GM19468 (cell line): Measurements from ENCODE around the gene ARL5C.

Experiments
- ATAC-seq: cut with Tn5 transposase; IDR thresholded peaks from one replicate; pipeline ENCODE4 v1.9.1; 2021; ENCODE audit warnings: mild to moderate bottlenecking, moderate library complexity, moderate number of reproducible peaks; ENCODE audit not compliant: unreplicated experiment; ENCODE audit errors: extremely low read depth

Gene ARL5C

DNA sequence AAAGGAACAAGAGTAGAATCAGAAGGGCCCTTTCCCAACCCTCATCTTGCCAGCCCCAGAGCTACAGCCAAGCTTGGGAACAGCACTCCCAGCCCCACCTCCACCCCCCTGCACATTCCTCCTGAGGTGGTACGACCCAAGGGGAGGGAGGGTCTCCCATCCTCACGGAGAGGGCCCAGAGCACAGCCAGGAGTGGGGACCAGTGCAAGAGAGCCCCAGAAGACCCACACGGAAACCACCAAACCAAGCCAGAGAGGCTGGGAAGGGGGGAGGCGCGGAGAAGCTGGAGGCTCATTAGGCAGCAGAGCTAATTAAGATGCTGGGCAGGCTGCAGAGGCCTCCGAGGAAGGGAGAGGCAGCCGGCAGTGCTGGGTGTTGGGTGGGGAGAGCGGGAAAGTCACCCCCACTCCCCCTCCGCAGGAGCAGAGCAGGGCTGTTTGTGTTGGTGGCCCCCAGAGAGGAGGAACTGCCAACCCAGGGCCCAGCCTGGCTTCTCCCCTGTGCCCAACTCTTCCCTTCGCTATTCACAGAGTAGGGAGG is 29.1 kb upstream of the ARL5C start:
- no peak for ATAC-seq

DNA sequence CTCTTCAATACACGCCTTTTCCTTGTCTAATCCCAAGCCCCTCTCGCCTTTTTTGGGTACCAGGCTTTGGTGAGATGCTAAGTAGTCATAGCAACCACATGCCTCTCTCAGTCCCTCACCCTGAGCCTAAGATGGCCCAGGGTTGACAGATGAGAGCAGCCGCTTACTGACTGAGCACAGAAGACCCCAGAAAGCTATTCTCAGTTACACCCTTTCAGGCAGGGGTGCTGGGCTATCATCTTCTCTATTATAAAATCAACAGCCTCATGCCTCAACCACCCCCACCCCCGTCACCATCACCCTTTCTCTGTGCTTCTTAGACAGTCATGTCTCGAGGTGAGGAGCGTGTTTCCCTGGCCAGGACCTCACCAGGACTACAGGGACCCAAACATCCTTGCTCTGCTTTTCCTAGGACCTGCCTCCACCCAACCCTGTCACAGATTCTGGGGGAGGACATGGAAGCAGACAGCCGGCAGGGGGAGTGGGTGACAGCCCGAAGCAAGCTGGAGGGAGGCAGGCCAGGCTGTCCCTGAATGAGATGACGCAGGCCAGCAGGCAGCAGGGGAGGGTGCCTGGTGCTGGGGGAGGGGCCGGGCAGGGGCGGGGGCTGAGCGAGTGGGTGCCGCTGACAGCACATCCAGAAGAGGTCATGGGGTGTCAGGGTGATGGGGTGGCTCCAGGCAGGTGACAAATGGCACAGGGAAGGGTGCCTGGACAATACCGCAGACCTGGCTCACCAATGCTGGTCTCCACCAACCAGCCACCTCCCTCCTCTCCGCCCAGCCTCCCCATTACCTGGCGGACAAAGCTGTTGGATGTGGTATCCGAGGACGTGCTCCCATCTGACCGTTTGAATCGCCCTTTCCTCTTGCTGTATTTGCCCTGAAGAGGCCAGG is 28.4 kb upstream of the ARL5C start:
- ATAC-seq: no peak

DNA sequence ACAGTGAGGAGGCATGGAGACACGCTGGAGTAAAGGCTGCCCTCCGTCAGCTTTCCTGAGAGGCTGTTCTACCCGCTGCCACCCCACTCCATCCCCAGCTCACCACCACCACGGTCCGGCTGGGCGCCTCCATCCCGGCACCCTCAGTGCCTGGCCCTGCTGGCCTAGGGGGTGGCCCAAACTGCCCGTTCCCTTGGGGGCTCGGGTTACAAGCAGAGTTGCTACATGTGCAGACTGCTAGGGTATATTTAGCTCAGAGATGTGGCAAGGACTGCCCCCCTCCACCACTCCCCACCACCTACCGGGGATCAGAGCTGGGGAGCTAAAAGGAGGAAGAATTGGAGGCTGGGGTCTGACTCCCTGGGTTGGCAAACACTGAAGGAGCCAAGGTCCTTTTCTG is 27.4 kb upstream of the ARL5C start:
- no peak for ATAC-seq

DNA sequence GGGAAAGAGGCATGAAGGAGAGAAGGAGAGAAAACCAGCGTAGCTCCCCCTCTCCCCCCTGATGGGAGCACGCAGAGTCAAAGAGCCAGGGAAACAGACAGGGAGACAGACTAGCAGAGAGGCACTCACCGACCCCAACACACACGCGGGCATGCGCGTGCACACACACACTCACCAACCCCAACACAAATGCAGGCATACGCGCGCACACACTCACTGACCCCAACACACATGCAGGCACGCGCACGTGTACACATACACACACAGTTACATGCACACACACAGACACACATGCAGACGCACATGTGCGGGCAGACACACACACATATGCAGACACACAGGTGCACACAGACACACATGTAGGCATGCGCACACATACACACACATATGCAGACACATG is 26.9 kb upstream of the ARL5C start:
- no peak for ATAC-seq

DNA sequence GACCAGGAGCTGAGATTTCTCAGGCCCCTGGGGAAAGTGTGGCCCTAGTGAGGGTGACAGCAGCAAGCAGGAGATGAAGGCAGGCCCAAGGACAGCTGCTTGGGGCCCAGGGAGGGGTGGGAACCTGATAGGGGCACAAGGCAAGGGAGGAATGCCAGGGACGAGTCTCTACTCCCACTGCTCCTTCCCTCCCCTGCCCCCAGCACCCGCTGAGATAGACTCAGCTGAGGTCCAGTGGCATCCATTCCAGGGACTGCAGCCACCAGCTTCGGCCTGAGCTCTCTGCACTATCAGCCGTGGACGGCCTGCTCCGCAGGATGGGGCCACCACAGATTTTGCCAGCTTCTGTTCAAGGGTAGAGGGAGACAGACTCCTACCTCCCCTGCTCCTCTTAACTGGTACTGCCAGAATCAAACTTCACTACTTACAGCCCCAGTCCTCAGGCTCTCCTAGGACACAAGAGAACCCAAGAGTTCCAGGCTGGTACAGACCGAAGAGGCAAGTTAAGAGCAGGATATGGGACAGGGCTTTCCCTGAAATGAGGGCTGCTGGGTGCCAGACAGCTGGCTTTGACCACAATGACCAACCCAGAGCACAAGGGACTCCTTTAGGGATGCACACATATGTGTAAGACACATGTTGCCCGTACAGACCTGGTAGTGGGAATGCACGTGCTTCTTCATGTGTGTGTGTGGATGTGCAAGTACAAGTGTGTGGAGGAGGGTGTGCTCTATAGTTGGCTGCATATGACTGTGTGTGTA is 26.0 kb upstream of the ARL5C start:
- no peak for ATAC-seq

DNA sequence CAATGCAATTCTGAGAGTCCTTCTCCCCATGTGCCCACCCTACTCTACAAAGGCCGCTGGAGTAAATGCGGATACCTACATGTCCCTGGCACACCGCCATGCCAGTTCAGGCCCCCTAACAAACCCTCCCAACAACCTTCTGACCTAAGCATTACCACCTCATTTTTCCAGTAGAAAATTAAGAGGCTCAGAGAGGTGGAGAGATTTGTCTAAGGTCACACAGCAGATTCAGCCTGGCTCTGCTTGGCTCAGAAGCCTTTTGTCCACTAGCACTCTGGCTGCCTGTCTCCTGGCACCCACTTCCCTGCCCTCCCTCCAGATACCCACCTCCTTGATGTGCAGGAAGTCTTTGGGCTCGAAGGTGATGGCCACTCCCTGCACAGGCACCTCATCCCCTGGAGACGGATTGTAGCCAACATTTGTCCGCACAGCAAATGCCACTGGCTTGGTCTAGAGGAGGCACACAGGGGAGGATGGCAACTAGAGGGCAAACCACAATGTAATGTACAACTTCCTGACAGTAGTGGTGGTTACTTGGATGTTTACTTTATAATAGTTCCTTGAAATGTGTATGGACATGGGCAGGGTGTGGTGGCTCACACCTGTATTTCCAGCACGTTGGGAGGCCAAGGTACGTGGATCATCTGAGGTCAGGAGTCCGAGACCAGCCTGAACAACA is 21.3 kb upstream of the ARL5C start:
- no peak for ATAC-seq

DNA sequence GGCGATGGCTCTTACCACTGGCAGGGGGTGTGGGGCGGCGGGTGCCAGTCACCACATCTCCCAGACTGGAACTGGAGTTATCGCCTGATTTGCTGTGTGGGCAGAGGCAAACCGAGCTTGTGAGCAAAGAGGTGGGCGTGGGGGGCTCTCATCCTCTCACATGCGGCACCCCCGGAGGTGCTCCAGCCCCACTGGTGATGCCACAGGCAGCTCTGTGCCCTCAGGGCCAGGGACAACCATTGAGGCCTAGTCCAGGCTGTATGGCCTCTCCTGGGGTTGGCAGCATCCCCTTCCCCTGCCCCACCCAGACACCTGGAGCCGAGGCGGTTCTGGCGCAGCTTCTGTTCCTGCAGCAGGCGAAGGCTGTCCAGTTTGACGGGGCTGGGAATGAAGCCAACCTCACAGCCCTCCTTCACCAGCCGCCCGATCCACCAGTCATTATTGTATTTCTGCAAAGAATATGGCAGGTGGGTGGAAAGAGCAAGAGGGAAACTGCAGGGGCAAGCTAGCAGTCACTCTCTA is 20.6 kb upstream of the ARL5C start:
- ATAC-seq: no peak

DNA sequence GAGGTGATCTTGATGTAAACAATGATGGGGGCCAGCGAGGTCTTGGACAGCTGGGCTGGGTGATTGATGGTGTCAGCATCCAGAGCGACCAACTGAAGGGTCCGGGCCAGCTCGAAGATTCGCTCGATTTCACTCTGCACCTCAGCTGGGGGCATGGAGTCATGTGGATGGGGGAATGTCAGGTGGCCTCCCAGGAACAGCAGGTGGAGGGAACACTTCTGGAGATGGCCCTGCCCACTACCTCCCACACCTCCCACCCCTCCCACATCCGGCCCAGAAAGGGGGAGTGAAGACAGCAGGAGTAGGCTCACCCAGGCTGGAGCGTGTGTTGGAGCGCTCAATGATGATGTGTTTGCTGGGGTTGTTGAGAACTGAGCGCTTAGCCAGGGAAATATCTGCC is 17.8 kb upstream of the ARL5C start:
- ATAC-seq: no peak

DNA sequence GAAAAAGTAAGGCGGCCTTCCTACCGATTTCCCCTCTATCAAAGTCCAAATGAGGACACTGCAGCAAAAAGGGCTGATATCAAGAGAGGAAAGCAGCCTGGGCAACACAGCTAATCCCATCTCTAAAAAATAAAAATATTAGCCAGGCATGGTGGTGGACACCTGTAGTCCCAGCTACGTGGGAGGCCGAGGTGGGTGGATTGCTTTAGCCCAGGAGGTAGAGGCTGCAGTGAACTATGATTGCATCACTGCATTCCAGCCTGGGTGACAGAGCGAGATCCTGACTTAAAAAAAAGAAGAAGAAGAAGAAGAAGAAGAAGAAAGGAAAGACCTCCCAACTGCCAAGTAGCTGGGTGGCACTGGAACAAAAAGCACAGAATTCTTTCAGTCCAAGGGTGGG is 17.1 kb upstream of the ARL5C start:
- ATAC-seq: no peak

DNA sequence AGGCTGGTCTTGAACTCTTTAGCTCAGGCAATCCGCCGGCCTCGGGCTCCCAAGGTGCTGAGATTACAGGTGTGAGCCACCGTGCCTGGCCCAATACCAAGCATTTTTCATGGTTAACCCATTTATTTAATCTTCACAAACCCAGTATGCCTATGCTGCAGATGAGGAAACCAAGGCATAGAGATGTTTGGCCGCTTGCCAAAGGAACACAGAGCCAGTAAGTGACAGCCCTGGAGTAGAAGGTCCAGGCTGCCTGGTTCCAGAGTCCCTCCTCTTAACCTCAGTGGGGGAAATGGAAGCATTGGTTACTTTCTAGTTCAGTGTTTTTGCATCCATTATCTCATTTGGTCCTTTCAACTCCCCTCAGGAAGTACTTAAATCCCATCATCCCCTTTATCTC is 15.3 kb upstream of the ARL5C start:
- no peak for ATAC-seq

DNA sequence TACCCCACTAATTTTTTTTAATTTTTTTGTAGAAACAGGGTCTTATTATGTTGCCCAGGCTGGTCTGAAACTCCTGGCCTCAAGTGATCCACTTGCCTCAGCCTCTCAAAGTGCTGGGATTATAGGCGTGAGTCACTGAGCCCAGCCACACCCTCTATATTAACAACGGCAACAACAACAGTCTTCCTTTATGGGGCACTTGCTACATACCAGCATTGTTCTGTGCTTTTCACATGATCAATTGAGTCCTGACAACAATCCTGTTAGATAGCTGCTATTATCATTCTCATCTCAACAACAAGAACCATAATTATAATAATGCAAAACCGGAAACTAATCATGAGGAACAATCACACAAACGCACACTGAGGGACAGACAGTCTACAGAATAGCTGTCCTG is 12.6 kb upstream of the ARL5C start:
- no peak for ATAC-seq

DNA sequence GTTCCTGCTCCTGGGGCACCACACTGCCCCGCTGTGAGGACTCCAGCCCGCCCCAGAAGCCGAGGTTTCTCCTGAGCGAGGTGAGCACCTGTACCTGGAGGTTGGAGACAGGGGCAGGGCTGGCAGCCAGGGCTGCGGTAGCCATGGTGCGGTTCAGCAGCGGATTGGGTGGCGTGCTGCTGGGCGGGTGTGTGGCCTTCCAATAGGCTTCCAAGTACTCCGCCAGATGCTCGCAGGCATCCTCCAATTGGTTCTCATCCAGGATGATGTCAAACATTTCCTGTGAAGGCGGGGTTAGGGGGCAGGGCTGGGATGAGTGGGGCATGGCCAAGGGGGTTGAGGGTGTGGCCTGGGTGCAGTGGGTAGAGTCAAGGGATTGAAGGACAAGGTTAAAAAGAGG is 11.3 kb upstream of the ARL5C start:
- ATAC-seq: no peak

DNA sequence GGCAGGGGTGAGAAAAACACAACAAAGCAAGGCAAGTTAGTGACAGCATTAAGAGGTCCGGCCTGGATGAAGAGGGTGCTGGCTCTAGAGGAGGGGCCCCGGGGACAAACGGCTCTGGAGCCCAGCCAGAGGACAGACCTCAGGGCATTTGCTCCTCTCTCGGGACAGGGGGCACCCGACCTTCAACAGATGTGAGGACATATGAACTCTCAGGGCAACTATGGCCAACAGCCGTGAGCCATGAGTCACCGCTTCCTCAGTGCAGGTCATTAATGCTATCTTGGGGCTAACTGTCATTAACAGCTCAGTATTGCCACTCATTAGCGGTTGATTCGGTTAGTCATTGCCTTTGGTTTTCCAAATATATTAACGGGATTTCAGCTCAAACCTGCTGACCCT is 9.7 kb upstream of the ARL5C start:
- ATAC-seq: no peak

DNA sequence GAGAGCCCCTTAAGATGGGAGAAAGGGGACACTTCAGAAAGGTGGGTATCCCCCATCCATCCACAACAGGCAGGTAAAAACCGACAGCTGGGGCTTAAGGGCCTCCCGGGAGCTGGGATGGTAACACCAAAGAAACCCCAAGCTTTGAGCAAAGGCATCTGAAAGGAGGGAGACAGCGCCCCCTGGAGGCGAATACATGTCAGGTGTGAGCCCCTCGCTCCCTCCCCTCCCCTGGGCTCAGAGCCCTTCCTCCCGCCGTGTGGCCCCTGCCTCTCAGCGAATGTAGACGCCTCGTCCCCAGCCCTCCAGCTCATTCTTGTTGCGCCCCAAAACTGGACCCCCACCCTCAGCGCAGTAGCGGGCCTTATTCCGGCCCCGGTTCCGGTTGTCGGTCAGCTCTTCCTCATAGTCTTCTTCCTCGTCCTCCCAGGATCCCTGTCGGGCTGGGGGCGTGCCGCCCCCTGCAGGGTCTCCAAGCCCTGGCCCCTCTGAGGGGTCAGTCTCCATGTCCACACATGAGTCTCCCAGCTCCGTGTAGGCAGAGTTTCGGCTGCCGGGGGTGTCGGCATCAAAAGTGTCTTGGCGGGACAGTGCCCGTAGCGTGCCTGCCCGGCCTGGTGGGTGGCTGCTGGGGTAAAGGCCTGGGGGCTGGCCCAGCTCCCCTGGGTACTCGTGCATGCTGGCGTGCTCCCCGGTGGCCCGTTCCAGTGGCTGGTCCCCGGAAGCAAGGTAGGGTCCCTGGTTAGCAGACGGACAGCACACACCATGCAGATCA is 9.1 kb upstream of the ARL5C start:
- no peak for ATAC-seq

DNA sequence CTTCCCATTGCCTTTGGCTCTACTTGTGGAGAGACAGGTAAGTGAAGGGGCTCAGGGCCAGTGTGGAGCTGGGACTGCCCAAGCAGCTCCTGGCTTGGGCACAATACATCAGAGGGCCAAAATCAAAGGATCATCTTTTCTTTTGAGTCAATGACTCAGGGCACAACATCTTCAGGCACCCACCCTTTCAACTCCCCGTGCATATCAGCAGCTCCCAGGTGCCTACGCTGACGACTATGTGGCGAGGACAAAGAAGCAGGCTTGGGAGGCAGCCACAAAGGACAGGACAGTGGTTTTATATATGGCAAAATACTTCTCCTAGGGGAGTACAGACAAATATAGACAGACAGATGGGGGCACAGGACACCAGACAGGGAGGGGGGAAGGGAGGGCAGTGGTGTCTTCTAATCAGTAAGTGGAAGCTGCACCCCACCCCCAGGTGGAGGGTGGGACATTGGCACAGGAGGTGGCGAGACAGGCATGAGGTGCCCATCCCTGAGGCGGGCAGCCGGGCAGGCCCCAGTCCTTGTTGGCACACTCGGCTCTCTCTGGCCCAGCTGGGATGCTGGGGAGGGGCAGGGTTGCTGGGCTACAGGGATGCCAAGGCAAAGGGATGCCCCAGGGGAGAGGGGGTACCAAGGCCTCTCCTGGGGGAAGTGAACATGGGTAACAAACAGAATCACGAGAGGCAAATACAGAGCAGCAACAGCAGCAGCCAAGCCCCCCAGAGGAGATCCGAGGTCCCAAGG is 7.7 kb upstream of the ARL5C start:
- no peak for ATAC-seq

DNA sequence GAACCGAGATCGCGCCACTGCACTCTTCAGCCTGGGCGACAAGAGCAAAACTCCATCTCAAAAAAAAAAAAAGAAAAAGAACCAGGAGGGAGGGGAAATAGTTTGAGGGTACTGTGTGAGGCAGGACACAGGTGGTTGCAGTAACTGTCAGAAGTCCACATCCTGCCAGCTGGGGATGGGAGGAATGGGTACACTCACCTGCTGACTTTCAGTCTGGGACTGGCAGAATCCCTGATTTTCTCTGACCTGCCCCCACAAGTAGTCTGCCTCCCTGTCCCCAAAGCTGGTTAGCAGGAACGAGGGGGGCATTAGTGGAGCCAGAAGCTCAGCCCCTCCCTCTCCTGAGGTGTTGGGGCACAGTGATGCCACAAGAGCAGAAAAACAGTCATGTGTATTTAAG is 7.1 kb upstream of the ARL5C start:
- no peak for ATAC-seq

DNA sequence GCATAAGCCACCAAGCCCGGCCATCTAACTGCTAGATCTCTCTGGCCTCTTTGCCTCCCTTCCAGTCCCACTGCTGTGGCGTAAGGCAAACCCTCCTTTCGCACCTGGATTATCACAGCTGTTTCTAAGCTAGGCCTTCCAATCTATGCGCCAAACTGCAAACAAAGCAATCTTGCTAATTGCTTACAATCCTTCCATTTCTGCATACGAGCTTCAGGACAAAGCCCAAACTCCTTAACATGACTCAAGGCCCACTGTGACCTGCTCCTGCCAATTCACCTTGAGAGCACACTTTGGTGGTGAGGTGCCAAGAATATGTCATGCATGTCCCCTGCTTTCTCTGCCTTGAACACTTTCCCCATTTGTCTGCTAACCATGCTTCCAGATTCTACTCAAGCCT is 6.0 kb upstream of the ARL5C start:
- no peak for ATAC-seq

DNA sequence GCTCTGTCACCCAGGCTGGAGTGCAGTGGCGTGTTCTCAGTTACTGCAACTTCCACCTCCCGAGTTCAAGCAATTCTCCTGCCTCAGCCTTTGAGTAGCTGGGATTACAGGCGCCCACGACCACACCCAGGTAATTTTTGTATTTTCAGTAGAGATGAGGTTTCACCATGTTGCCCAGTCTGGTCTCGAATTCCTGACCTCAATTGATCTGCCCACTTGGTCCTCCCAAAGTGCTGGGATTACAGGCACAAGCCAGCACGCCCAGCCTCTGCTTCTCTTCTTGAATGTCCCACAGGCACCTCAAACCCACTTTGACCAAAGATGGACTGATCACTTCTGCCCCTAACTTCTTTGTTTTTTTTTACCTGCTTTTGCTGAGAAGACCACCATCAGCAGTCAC is 4.6 kb upstream of the ARL5C start:
- ATAC-seq: no peak

DNA sequence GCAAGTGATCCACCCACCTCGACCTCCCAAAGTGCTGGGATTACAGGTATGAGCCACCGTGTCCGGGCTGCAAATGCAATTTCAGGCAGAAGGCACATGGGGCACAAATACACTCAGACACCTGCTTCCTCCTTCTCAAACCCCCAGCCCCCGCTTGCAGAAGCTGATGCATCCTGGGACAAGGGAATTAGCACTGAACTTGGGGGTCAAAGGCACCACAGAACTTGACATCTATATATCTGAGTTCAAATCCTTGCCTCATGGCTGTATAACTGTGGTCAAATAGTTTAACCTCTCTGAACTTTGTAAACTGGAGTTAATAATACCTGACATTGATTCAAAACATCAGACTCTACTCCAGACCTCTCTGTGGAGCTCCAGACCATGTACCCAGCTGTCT is 4.1 kb upstream of the ARL5C start:
- ATAC-seq: no peak
